Colonic mucosa (tissue), 4 donors: ENCODE results near the gene BCKDHB. TPM values are rescaled to one million over a fixed set of nuclear protein-coding genes. Genes with fewer than 3 reads are reported as not detected.

Experiments
- DNase-seq: peaks from one replicate; pipeline ENCODE4 v3.0.0-alpha.2; 2020
- H3K27ac ChIP-seq: fragments of 200-600 bp; one replicate; pipeline ENCODE4 v1.8.0; 2021
- H3K27me3 ChIP-seq: fragments of 200-600 bp; one replicate; pipeline ENCODE4 v1.8.0; 2021
- H3K36me3 ChIP-seq: fragments of 200-600 bp; one replicate; pipeline ENCODE4 v1.8.0; 2021
- H3K4me1 ChIP-seq: fragments of 200-600 bp; one replicate; pipeline ENCODE4 v1.8.0; 2021; ENCODE audit warnings: mild to moderate bottlenecking
- H3K4me3 ChIP-seq: fragments of 200-600 bp; one replicate; pipeline ENCODE4 v1.8.0; 2021
- H3K9ac ChIP-seq, 2 donors: one replicate each; pipeline ENCODE4 v1.7.0; 2013; ENCODE audit warnings: control low read depth in 2 of 2, low read depth in 2 of 2, low read length in 2 of 2
- H3K9me3 ChIP-seq: fragments of 200-600 bp; one replicate; pipeline ENCODE4 v1.8.0; 2021
- CTCF ChIP-seq: fragments of 200-600 bp; IDR thresholded peaks from one replicate; pipeline ENCODE4 v1.8.0; 2022; ENCODE audit warnings: antibody characterized with exemption, mild to moderate bottlenecking
- intact Hi-C: fragments of 100-400 bp; cut with DNase I; formaldehyde crosslinking; loops from one replicate; pipeline ENCODE4 v1.14.1; 2022
- total RNA-seq, 2 donors: library from RNA; stranded (reverse); fragmentation: NEBNext Ultra II Directional in 1 of 2; extraction: Animal tissue kit (Norgen Biotek cat#: 25700) in 1 of 2; gene quantifications; one replicate each; pipeline ENCODE4 v1.2.1, GENCODE V29; 2021
- donor health status: healthy.
- donor health status: DM: no; HTN: no; CAD: no.
- donor health status: DM: no; HTN: no; CAD: no.

Gene BCKDHB
- total RNA-seq, 2 donors from 2014 or later, result 27.4 to 47.1 TPM

GRCh38 chr6:80321011-80321410 is 214.5 kb downstream of the BCKDHB start:
- Histone ChIP-seq H3K9ac (no peak overlapping the region), H3K27ac (no peak overlapping the region), H3K4me1 (no peaks in the 10 kb centered on the region), H3K27me3 (no peaks in the 10 kb centered on the region), H3K36me3 (no peaks in the 10 kb centered on the region), H3K4me3 (no peak overlapping the region), H3K9me3 (no peaks in the 10 kb centered on the region)
- no peak for DNase-seq
- intact Hi-C loops, result no loop called here
- TF ChIP-seq CTCF, result no peak

GRCh38 chr6:80325742-80326141 is 219.3 kb downstream of the BCKDHB start:
- Histone ChIP-seq H3K27me3 (no peaks in the 10 kb centered on the region), H3K9ac (no peak overlapping the region), H3K9me3 (no peaks in the 10 kb centered on the region), H3K4me1 (no peaks in the 10 kb centered on the region), H3K4me3 (no peak overlapping the region), H3K36me3 (no peaks in the 10 kb centered on the region), H3K27ac (no peak overlapping the region)
- intact Hi-C loops, result no loop called here
- no peak for DNase-seq
- TF ChIP-seq CTCF, result no peak

GRCh38 chr6:80328652-80329051 is 222.2 kb downstream of the BCKDHB start:
- H3K9ac ChIP-seq, result no peak overlapping the region
- H3K27me3 ChIP-seq, result no peaks in the 10 kb centered on the region
- no peaks in the 10 kb centered on the region for H3K9me3 ChIP-seq
- H3K36me3 ChIP-seq, result no peaks in the 10 kb centered on the region
- intact Hi-C loops, result no loop called here
- no peak overlapping the region for H3K4me3 ChIP-seq
- H3K27ac ChIP-seq, result no peak overlapping the region
- DNase-seq, result no peak
- no peaks in the 10 kb centered on the region for H3K4me1 ChIP-seq
- no peak for TF ChIP-seq CTCF

DNA sequence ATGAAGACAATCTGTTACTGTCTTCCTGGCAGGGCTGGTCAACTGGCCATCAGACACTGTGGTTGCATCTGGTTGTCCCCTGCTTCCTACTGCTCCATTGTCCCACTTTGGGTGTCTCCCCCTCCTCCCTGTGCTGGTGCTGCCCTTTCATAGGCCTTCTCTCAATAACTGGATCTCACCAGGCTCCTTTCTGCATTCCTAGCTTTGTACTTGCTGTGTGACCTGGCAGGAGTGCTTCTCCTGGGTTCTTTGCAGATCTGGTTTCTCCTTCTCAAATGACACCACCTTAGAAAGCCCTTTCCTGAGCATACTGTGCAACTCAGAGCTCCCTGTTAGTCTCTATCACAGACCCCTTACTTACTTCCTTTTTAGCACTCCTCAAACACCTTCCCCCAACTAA is 223.0 kb downstream of the BCKDHB start:
- Histone ChIP-seq H3K4me3 (no peak overlapping the region), H3K9me3 (no peaks in the 10 kb centered on the region), H3K36me3 (no peaks in the 10 kb centered on the region), H3K27me3 (no peaks in the 10 kb centered on the region), H3K27ac (no peak overlapping the region), H3K4me1 (no peaks in the 10 kb centered on the region), H3K9ac (no peak overlapping the region)
- TF ChIP-seq CTCF, result no peak
- no peak for DNase-seq
- intact Hi-C loops, result no loop called here

- Histone ChIP-seq H3K27me3 (no peaks in the 10 kb centered on the region), H3K9ac (no peak overlapping the region), H3K4me3 (no peak overlapping the region), H3K4me1 (no peaks in the 10 kb centered on the region), H3K36me3 (no peaks in the 10 kb centered on the region), H3K27ac (no peak overlapping the region), H3K9me3 (no peaks in the 10 kb centered on the region)
- no peak for TF ChIP-seq CTCF
- intact Hi-C loops, result no loop called here
- no peak for DNase-seq
Observed at GRCh38 chr6:80330961-80331360, 224.5 kb downstream of the BCKDHB start.

GRCh38 chr6:80331522-80331921 is 225.1 kb downstream of the BCKDHB start:
- Histone ChIP-seq H3K27me3 (no peaks in the 10 kb centered on the region), H3K4me1 (no peaks in the 10 kb centered on the region), H3K9ac (no peak overlapping the region), H3K36me3 (no peaks in the 10 kb centered on the region), H3K27ac (no peak overlapping the region), H3K4me3 (no peak overlapping the region), H3K9me3 (no peaks in the 10 kb centered on the region)
- DNase-seq, result no peak
- intact Hi-C loops, result no loop called here
- no peak for TF ChIP-seq CTCF
